Measurements from ENCODE around the gene CD53.
"Not testable (repeated sequence)": the region's sequence is repeated elsewhere in the genome, so short reads cannot be mapped to it uniquely, and the experiment has no call there.

The CD53 gene

GRCh38 chr1:110872745-110873720 is at the start of gene CD53:
TSS of gene CD53 (plus strand) at chr1:110873148. CDS start at chr1:110891409, 18,261 bp downstream.
- DNase-seq, result no peak

- DNase-seq, result no peak
Measured at GRCh38 chr1:110824192-110824591, 48.8 kb upstream of the CD53 start.

GRCh38 chr1:110829955-110830553 is 42.9 kb upstream of the CD53 start:
- peak; percentile 4 for DNase-seq

GRCh38 chr1:110833779-110834178 is 39.2 kb upstream of the CD53 start:
- DNase-seq, result not testable (repeated sequence)

GRCh38 chr1:110846861-110847260 is 26.1 kb upstream of the CD53 start:
- no peak for DNase-seq

GRCh38 chr1:110850145-110850544 is 22.8 kb upstream of the CD53 start:
- no peak for DNase-seq

GRCh38 chr1:110850627-110851026 is 22.3 kb upstream of the CD53 start:
- DNase-seq, result peak; percentile 3

- no peak for DNase-seq
Measured at GRCh38 chr1:110853135-110853534, 19.8 kb upstream of the CD53 start.

GRCh38 chr1:110856410-110856809 is 16.5 kb upstream of the CD53 start:
- DNase-seq, result peak; percentile 49

GRCh38 chr1:110857964-110858948 is 14.7 kb upstream of the CD53 start:
- DNase-seq, result no peak

GRCh38 chr1:110859062-110859461 is 13.9 kb upstream of the CD53 start:
- no peak for DNase-seq

- DNase-seq, result no peak
Measured at GRCh38 chr1:110860174-110860573, 12.8 kb upstream of the CD53 start.

- not testable (repeated sequence) for DNase-seq
Measured at GRCh38 chr1:110860620-110861019, 12.3 kb upstream of the CD53 start.

- DNase-seq, result not testable (repeated sequence)
Measured at GRCh38 chr1:110861942-110862341, 11.0 kb upstream of the CD53 start.

GRCh38 chr1:110864287-110864686 is 8.7 kb upstream of the CD53 start:
- no peak for DNase-seq

- no peak for DNase-seq
Measured at GRCh38 chr1:110870721-110871388, 2.1 kb upstream of the CD53 start.

- no peak for DNase-seq
Measured at GRCh38 chr1:110872366-110872744, 593 bp upstream of the CD53 start.

GRCh38 chr1:110873856-110874255 is 908 bp downstream of the CD53 start:
- no peak for DNase-seq

- DNase-seq, result no peak
Measured at GRCh38 chr1:110874324-110875215, 1.6 kb downstream of the CD53 start.

- DNase-seq, result peak; percentile 49
Measured at GRCh38 chr1:110875216-110875731, 2.3 kb downstream of the CD53 start.

GRCh38 chr1:110876748-110877341 is 3.9 kb downstream of the CD53 start:
- DNase-seq, result no peak
